DMS114 treated with DMSO at 0.1 percent for 48 hours (cell line): ENCODE results near the gene CTNNA2.

Experiments
- DNase-seq: peaks from one replicate; lab custom pipeline; 2025; ENCODE audit not compliant: unreplicated experiment; lab: John Stamatoyannopoulos, UW

CTNNA2 gene

GRCh38 chr2:80363330-80363729, 850.5 kb downstream of the CTNNA2 start:
- no peak for DNase-seq

- no peak for DNase-seq
Observed at GRCh38 chr2:80363791-80364349, 851.0 kb downstream of the CTNNA2 start.

DNA sequence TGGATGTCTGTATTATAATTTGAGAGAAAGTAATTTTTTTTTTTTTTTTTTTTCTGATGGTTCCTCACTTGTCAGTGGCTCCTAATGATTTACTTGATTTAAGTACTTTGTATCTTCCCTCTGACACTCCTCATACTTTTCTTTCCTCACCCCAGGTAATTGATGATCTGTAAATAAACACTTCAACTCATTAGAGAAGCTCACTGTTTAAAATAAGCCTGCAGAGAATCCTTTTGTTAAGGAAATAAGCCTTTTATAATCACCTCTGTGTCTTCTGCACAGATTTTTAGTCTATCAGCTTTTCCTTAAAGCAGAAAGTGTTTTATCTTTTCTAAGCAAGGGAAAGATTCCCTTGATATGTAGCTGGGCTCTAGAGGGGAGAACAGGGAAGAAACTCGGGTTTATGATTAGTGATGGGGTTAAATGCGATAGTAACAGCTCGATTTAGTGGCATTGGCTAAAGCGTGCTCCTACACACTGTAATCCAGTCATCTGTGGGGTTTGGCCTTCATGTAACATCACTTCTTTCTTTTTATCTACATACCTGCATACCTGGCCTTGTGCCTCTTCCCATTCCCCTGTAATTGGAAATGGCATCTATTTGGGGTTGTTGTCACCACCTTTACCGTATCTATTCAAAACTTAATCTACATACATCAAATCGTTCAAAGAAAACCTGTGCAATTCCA, 851.8 kb downstream of the CTNNA2 start:
- no peak for DNase-seq

DNA sequence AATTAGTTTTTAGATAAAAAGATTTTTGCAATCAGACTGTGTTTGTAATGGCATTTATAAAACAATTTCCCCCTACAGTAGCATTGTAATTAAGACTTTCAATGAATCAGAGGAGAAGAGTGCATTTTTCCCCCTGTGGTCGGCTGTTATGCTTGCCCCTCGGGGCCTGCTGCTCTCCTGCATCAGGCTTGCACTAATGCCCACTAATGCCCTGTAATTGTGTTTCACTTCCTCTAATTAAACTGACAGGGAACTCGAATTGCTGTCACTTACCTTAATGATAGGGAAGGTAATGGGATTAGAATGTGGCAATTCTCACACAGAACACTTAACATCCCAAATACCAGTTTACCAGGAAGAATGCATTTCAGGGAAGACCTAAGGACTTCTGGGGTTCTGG, 852.9 kb downstream of the CTNNA2 start:
- DNase-seq: no peak

GRCh38 chr2:80370375-80371009, 857.6 kb downstream of the CTNNA2 start:
- no peak for DNase-seq

DNA sequence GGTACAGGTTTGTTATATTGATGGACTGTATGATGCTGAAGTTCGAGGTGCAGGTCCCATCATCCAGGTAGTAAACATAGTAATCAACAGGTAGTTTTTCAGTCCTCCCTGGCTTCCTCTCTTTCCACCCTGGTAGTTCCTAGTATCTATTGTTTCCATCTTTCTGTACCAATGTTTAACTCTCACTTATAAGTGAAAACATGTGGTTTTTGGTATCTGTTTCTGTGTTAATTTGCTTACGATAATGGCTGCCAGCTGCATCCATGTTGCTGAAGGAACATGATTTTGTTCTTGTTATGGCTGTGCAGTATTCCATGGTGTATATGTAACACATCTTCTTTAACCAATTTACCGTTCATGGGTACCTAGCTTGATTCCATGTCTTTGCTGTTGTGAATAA, 861.3 kb downstream of the CTNNA2 start:
- DNase-seq: no peak

- no peak for DNase-seq
Observed at GRCh38 chr2:80377071-80377470, 864.2 kb downstream of the CTNNA2 start.

- no peak for DNase-seq
Observed at GRCh38 chr2:80380736-80381135, 867.9 kb downstream of the CTNNA2 start.

- DNase-seq: no peak
Observed at GRCh38 chr2:80381666-80382065, 868.8 kb downstream of the CTNNA2 start.

DNA sequence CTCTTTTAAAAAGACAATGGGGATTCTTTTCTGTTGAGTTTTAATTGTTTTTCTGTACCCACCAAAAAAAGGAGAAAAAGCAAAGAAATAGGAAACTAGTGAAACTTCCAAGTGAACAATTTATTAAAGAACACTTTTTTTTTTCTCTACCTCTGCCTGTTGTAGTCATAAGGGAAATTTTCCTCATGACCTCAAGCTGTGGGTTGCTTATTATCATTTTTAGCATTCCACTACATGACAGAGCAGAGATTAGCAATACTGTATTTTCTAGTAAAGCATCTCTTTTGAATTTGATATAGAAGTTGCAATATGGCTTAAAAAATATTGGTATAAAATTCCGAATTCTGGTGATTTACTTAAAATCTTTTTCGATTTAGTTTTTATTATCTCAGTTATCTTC, 879.6 kb downstream of the CTNNA2 start:
- no peak for DNase-seq

- no peak for DNase-seq
Observed at GRCh38 chr2:80393991-80394390, 881.1 kb downstream of the CTNNA2 start.

DNA sequence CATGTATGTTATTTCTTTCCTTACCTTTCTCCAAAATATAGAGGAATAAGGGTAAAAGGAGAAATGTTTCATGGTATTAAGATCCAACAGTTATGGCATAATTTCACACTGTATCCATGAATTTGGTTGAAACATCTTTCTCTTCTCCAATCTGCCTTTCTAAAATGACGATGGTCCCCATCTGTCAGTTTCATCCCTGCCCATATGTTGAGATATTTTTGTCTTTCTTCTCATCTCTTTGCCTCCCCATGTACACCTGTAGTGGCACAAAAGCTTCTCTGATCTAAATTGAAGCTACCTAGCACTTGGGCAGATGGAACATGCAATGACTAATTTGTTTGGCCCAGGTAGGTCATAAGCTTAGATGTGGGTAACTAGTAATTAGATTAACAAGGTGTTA, 882.4 kb downstream of the CTNNA2 start:
- no peak for DNase-seq

GRCh38 chr2:80396276-80396675, 883.4 kb downstream of the CTNNA2 start:
- DNase-seq: no peak

DNA sequence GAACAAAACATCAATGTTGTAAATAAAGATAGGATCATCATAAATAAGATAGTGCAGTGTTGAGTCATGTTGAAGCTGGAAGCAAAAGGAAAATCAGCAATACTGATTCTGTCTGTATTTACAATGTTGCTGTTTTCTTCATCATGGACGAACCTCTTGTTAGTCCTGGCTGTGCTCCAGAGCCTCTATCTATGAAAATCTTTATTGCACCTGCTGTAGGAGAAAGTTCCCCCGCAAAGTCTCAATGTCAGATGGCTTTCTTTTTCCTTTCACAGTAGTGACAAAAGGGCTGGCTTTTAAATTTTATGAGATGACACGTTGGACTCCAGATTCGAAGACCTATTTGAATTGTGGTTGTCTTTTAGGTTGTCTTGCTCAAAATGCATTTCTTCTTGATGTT, 890.2 kb downstream of the CTNNA2 start:
- no peak for DNase-seq

GRCh38 chr2:80407377-80407776, 894.5 kb downstream of the CTNNA2 start:
- DNase-seq: no peak

DNA sequence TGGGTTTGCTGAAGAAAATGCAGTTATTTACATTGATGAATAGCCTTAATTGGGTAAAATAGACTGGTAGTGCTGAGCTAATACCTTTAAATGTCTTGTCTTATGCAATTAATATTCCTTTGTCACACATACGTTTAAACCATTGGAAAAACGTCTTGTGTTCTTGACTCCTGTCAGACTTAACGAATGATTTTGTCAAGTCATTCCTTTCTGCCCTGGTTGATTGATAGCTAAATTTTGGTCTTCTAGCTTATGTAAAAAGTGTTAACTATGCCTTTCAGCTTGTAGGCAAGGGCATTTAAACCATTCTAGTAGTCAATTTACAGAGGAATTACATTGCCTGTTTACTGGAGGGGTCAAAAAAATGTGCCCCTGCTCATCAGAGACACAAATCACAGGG, 897.5 kb downstream of the CTNNA2 start:
- no peak for DNase-seq

DNA sequence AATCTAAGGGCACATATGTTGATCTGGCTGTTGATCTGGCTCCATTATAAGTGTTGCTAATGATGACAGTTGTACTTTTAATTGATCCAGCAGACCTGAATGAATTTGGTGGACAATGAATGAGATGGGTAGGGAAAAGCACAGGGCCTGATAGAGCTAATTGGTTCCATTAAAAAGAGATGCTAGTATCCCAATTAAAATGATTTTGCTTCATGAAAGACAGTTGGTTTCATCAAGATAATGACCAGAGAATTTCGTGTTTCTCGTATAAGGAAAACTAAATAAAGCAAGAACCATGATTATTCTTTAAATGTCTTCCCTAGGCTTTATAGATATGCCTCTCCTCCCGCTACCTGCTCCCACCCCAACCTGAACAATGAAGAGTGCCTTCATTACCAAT, 900.3 kb downstream of the CTNNA2 start:
- DNase-seq: no peak

DNA sequence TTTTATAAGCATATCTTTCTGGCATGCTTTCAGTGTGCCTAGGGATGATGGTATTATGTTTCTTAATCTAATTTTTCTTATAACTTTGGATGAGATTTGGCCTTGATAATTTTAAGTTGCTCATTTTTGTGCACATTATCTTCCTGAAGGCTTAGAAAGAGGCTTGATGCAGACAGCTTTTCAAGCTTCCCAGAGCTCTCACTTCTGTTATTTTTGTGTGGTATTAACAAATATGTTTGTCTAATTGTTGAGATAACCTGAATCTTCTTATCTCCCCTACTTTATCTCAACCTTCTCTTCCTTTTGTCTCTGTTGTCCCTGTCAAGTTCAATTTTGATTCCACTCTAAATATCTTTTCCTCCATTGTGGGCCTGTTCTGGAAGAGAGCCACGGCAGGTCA, 904.9 kb downstream of the CTNNA2 start:
- no peak for DNase-seq

DNA sequence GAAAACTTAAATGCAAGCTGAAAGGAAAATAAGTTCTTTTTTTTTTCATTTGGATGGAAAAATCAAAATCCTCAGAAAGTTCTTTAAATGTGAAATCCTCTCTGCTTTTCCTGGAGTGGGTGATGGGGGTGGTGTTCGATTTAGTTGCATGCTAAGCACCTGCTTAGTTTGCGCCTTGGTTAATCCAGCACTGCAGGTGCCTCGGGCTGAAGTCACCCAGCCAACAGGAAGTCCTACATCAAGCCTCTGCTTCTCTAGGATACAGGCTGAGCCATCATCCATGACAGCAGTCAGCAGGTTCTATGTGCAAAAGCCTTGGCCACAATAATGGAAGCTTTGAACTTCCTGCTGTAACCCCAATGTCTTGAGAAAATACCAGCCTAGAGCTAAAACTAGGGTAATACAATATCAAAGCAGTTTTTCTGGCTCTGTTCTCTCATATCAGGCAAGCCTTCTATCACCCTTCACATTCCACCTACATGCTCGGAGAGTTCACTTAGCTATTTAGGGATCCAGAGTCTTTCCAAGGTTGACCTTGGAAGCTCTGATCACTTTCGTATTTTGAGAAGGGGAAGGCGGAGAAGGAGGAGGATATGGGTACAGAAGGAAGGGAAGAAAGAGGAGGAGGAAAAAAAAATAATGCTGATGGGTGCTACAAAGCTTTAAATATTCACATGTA, 907.8 kb downstream of the CTNNA2 start:
- no peak for DNase-seq

GRCh38 chr2:80429251-80429650, 916.4 kb downstream of the CTNNA2 start:
- no peak for DNase-seq

GRCh38 chr2:80437959-80438358, 925.1 kb downstream of the CTNNA2 start:
- no peak for DNase-seq

DNA sequence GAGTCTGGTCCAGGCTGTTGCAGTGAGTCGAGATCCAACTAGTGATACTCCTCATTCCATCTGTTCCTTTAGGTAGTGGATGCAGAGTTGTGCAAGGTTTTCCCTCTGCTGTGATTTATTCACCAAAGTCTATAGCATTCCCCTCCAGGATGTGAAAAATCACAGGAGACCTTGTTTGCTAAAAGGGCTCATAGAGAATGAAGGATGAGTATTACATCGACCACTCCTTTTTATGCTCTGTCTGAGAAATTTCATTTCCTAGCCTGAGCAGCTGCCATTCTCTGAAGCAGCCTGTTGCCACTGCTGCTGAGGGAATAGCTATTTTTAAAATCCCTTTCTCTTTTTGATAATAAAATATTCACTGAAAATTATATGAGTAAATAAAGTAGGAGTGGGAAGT, 925.8 kb downstream of the CTNNA2 start:
- no peak for DNase-seq
